GM12873 (cell line): ENCODE results near the gene ZNF385C.

ENCODE experiments used
- TF ChIP-seq, protein P1 (sequence below): IDR thresholded peaks from 2 replicates; pipeline ENCODE4 v1.5.1; 2012; ENCODE audit warnings: low read depth, mild to moderate bottlenecking, moderate library complexity, low read length, control low read depth; ENCODE audit not compliant: insufficient read depth; ENCODE audit errors: missing control alignments

ZNF385C gene

DNA sequence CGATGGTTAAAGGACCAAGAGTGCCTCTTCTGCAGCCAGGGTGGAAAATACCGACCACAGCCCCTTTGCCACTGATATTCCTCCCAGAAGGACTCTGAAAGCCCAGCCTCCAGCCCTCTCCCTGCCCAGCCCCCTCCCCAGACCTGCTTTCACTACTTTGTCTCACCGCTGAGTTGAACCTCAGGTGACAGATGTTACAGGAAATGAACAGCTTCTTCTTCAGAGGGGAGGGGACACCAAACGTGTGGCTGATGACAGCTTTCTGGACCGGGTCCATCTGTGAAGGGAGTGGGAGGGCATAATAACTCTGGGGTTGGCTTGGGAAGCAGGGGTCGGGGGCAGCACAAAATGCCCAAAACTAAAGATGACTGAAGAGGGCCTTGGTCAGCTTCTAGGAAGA, 64.2 kb downstream of the ZNF385C start:
- TF ChIP-seq, protein P1, sequence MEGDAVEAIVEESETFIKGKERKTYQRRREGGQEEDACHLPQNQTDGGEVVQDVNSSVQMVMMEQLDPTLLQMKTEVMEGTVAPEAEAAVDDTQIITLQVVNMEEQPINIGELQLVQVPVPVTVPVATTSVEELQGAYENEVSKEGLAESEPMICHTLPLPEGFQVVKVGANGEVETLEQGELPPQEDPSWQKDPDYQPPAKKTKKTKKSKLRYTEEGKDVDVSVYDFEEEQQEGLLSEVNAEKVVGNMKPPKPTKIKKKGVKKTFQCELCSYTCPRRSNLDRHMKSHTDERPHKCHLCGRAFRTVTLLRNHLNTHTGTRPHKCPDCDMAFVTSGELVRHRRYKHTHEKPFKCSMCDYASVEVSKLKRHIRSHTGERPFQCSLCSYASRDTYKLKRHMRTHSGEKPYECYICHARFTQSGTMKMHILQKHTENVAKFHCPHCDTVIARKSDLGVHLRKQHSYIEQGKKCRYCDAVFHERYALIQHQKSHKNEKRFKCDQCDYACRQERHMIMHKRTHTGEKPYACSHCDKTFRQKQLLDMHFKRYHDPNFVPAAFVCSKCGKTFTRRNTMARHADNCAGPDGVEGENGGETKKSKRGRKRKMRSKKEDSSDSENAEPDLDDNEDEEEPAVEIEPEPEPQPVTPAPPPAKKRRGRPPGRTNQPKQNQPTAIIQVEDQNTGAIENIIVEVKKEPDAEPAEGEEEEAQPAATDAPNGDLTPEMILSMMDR = no peak

DNA sequence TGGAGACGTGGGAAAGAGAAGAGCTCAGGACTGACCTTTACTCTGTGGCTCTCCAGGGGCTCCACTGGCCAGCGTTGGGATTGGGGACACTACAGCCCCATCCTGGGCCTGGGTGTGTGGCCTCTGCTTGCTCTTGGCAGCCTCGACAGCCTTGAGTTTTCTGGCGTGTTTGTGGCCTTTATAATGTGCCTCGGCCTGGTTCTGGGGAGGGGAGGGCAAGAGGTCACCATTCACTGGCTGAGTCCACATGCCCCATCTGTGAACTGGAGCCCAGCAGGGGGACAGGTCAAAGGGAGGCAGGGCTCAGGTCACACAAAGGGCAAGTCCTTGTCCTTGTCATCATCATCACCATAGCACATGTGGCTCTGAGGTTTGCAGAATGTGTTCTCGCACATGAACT, 66.7 kb downstream of the ZNF385C start:
- TF ChIP-seq, protein P1 = no peak

DNA sequence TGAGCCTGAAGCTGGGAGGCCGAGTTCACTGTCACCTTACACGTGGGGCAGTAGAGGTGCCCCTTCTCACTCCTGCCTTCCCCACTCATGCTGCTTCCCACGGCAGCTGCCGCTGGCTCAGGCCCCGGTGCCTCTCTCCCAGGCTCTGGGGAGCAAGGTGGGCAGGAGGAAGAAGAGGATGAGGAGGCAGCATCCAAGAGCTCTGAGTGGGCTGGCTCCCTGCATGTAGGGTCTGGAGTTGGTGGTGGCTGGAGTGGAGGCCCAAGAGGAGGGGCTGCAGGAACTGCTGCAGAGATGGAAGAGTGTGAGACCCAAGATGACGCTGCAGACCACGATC, 69.5 kb downstream of the ZNF385C start:
- TF ChIP-seq, protein P1 = no peak

DNA sequence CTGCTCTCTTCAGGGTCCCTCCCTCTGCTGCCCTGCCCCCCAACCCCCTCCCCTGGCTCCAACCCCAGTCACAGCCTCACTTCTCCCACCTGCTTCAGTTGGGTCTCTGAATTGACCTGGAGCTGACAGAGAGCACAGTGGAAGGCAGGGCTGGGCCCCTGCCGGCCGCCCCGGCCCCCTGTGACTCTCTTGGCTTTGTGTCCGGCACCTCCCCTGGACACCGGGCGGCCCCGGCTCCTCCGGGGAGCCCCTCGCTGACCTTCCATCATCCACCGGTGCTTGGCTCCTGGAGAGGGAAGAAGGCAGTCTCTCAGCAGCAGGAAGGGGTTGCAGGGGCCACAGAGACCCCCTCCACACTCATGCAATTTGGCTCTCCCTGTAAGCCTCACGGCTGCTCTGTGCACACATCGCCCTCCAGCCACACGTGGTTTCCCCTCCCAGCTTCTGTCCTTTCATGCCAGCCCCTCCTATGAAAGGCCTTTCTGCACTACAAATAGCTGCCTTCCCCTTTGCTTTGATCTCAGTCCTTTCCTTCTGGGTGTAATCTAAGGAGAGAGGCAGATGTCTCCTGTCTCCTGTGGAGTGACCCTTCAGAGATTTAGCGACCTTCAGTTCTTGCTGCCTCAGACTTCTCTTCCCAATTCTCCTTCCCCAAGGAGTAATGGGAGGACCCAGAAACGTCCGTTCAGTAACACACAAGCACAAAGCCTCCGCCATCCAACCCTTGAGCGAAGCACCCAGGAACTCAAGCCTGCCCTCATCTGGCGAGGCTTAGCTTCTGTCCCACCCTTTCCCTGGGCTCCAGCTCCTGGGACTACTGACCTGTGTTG, 70.1 kb downstream of the ZNF385C start:
- TF ChIP-seq, protein P1 = peak; percentile 35

DNA sequence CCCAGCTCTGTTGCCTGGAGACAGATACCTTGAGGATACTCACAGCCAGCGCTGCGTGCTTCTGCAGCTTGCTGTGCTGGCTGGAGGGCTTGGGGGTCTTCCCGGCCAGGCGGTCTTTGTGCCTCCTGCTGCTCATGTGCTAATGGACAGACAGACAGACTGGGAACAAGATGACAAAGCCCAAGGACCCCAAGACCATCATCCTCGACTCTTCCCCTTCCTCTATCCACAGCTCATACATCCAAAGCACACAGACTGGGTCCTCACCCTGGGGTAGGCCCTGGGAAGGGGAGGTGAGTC, 70.7 kb downstream of the ZNF385C start:
- TF ChIP-seq, protein P1 = no peak

DNA sequence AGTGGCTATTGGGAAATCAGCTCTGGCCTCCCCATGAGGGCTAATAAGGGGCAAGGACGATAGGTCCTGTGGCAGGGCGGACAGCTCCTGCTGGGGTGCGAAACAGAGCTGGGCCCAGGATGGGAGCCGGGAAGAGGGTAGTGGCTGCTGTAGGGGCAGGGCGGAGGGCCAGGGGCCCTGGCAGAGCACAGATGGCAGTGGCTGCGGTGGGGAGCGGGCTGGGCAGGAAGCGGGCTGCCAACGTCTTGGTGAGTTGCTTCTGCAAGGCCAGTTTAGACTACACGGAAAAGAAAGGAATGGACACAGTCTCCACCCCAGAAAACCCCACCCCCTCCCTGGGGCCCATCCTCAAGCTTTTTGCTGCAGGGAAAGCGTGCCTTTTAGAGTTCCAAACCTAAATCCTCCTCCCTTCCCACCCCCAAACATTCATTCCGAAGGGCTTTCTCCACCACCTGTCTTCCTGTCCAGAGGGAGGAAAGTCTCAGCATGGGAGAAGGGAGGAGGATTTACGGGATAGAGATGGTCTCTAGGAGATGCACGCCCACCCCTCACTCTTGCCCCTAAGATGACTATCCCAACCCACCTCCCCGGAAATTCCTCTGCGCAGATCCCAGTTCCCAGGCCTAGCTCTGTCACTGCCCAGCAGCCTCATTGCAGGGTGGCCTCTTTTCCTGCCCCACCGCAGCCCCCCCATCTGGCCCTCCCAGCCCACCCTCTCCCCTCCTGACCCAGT, 71.2 kb downstream of the ZNF385C start:
- TF ChIP-seq, protein P1 = no peak

DNA sequence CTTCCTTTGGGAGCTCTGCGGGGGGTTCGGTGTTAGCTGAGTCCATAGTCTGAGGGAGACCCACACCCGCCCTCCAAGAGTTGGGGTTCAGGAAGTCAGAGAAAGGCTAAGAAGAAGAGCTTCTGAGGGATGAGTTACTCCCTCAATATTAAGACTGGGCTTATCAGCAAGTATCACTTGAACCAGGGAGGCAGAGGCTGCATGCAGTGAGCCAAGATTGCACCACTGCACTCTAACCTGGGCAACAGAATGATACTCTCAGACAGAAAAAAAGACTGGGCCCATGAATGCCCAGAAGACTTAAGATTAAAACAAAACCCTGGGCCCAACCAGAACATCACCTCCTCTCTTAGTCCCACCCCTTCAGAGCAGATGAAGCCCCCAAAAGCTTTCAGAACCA, 72.3 kb downstream of the ZNF385C start:
- TF ChIP-seq, protein P1 = no peak
